Hepatocyte (in vitro differentiated cells): Measurements from ENCODE around the gene LHPP. TPM values are rescaled to one million over a fixed set of nuclear protein-coding genes. Genes with fewer than 3 reads are reported as not detected.

ENCODE experiments used
- DNase-seq: peaks from one replicate; pipeline ENCODE4 v3.0.0-alpha.2; 2016; ENCODE audit warnings: low spot score
- H2AFZ ChIP-seq: fragments of 200-600 bp; sonication (generic); 2 replicates; pipeline ENCODE4 v1.6.0; 2016; ENCODE audit warnings: antibody characterized with exemption, mild to moderate bottlenecking
- H3K27ac ChIP-seq: fragments of 200-600 bp; sonication (generic); 2 replicates; pipeline ENCODE4 v1.5.1; 2016; ENCODE audit warnings: mild to moderate bottlenecking
- H3K27me3 ChIP-seq: fragments of 200-600 bp; sonication (generic); 2 replicates; pipeline ENCODE4 v1.6.1; 2016
- H3K36me3 ChIP-seq: fragments of 200-600 bp; sonication (generic); replicated peaks from 2 replicates; pipeline ENCODE4 v1.5.1; 2016; ENCODE audit warnings: low read depth; ENCODE audit not compliant: insufficient read depth
- H3K4me1 ChIP-seq: fragments of 200-600 bp; sonication (generic); 2 replicates; pipeline ENCODE4 v1.5.1; 2016; ENCODE audit warnings: mild to moderate bottlenecking, moderate library complexity; ENCODE audit not compliant: insufficient read depth
- H3K4me2 ChIP-seq: fragments of 200-600 bp; sonication (generic); 2 replicates; pipeline ENCODE4 v1.6.0; 2016
- H3K4me3 ChIP-seq: fragments of 200-600 bp; sonication (generic); 2 replicates; pipeline ENCODE4 v1.5.1; 2016; ENCODE audit warnings: mild to moderate bottlenecking
- H3K79me2 ChIP-seq: fragments of 200-600 bp; sonication (generic); 2 replicates; pipeline ENCODE4 v1.6.0; 2017; ENCODE audit warnings: mild to moderate bottlenecking
- H3K9me2 ChIP-seq: fragments of 200-600 bp; sonication (generic); replicated peaks from 2 replicates; pipeline ENCODE4 v1.6.0; 2017; ENCODE audit warnings: mild to moderate bottlenecking; ENCODE audit not compliant: insufficient read depth
- H3K9me3 ChIP-seq: fragments of 200-600 bp; sonication (generic); 2 replicates; pipeline ENCODE4 v1.5.1; 2016; ENCODE audit warnings: low read depth, mild to moderate bottlenecking
- H4K20me1 ChIP-seq: fragments of 200-600 bp; sonication (generic); 2 replicates; pipeline ENCODE4 v1.6.0; 2016; ENCODE audit warnings: mild to moderate bottlenecking; ENCODE audit not compliant: insufficient read depth, poor library complexity, severe bottlenecking
- EZH2 ChIP-seq: fragments of 200-600 bp; sonication (generic); IDR thresholded peaks from 2 replicates; pipeline ENCODE4 v1.6.1; 2016; ENCODE audit warnings: antibody characterized with exemption, mild to moderate bottlenecking, borderline replicate concordance
- EZH2phosphoT487 ChIP-seq: fragments of 200-600 bp; sonication (generic); IDR thresholded peaks from one replicate; pipeline ENCODE4 v1.6.1; 2018; ENCODE audit warnings: antibody characterized with exemption, mild to moderate bottlenecking, low read depth, moderate library complexity; ENCODE audit not compliant: unreplicated experiment, severe bottlenecking
- WGBS: methylation state at CpG from one replicate; pipeline ENCODE4 v1.1.6; 2016; ENCODE audit warnings: low lambda C conversion rate; ENCODE audit errors: missing lambda C conversion rate; 5-methylcytosine and 5-hydroxymethylcytosine counted together
- polyA plus RNA-seq: library from polyadenylated mRNA; unstranded; fragments of >200 nt; fragmentation: Nextera tagmentation; extraction: Ambion mirVana; gene quantifications from 2 replicates; pipeline ENCODE4 v1.2.1, GENCODE V29; 2016
- total RNA-seq: library from RNA; depleted of rRNA; stranded (reverse); fragments of >200 nt; gene quantifications from 2 replicates; pipeline ENCODE4 v1.2.3, GENCODE V29; 2014
- TF ChIP-seq, protein P1 (sequence below): fragments of 200-600 bp; sonication (generic); IDR thresholded peaks from 2 replicates; pipeline ENCODE4 v1.5.1; 2016; ENCODE audit warnings: antibody characterized with exemption, mild to moderate bottlenecking; ENCODE audit not compliant: poor library complexity

Gene LHPP
- total and polyA plus RNA-seq, 2 experiments from 2014 or later = 29.4 to 30.3 TPM

DNA sequence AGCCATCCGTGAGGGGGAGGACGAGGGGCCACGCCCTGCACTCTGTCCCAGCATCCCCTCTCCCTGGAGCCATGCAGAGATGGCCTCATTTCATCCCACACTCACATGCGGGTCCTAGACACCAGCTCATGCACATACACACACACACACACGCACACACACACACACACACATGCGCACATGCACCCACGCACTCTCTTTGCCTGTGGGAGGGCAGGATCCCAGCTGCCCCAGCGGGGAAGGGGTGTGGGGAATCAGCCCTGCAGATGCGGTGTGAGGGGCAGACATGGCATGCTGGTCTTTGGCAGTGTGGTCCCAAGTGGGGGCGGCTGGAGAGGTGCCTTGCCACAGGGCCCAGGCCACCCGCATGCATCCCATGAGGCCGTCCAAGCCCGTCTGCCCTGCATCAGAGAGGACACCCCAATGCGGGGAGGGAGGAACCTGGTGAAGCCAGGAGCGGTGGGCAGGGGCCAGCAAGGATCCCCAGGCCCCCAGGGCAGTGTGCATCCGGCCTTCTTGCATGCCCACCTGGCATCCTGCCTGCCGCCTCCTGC is 68.1 kb downstream of the LHPP start:
- DNase-seq = no peak
- Histone ChIP-seq H3K27ac (no peak overlapping the region), H3K27me3 (no peaks in the 10 kb centered on the region), H3K36me3 (no peaks in the 10 kb centered on the region), H3K9me2 (no peaks in the 10 kb centered on the region), H3K79me2 (no peaks in the 10 kb centered on the region), H2AFZ (no peak overlapping the region), H3K4me1 (no peaks in the 10 kb centered on the region), H3K4me2 (no peak overlapping the region), H3K9me3 (no peaks in the 10 kb centered on the region), H3K4me3 (no peak overlapping the region), H4K20me1 (no peaks in the 10 kb centered on the region)
- 68% methylated on average over 12 of the region's 17 CpGs for WGBS
- TF ChIP-seq, protein P1, sequence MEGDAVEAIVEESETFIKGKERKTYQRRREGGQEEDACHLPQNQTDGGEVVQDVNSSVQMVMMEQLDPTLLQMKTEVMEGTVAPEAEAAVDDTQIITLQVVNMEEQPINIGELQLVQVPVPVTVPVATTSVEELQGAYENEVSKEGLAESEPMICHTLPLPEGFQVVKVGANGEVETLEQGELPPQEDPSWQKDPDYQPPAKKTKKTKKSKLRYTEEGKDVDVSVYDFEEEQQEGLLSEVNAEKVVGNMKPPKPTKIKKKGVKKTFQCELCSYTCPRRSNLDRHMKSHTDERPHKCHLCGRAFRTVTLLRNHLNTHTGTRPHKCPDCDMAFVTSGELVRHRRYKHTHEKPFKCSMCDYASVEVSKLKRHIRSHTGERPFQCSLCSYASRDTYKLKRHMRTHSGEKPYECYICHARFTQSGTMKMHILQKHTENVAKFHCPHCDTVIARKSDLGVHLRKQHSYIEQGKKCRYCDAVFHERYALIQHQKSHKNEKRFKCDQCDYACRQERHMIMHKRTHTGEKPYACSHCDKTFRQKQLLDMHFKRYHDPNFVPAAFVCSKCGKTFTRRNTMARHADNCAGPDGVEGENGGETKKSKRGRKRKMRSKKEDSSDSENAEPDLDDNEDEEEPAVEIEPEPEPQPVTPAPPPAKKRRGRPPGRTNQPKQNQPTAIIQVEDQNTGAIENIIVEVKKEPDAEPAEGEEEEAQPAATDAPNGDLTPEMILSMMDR = no peak
- TF ChIP-seq EZH2phosphoT487 (no peak), EZH2 (no peak)

DNA sequence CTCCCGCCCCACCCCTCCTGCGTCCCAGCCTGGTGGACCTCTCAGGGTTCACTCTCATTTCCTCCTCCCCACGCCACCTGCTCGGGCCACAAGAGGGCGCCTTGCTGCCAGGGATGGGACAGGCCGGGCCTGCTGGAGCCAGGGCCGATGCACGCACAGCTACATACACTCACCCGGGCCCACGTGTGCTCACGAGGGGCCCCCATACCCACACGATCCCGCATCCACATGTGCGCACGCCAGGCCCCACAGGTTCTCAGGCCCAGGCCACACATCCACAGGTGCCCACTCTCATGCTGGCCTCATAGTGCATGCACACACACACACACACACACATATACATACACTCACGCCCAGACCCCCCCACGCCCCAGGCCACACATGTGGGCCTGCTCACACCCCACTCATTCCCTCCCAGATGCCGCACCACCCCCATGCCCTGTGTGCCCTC is 68.6 kb downstream of the LHPP start:
- no peak overlapping the region for H3K4me3 ChIP-seq
- no peaks in the 10 kb centered on the region for H3K9me3 ChIP-seq
- H2AFZ ChIP-seq = no peak overlapping the region
- no peaks in the 10 kb centered on the region for H3K27me3 ChIP-seq
- no peaks in the 10 kb centered on the region for H3K4me1 ChIP-seq
- no peaks in the 10 kb centered on the region for H3K79me2 ChIP-seq
- H3K27ac ChIP-seq = no peak overlapping the region
- no peak overlapping the region for H3K4me2 ChIP-seq
- H3K36me3 ChIP-seq = no peaks in the 10 kb centered on the region
- WGBS = 4% methylated on average over 14 of the region's 18 CpGs
- no peaks in the 10 kb centered on the region for H3K9me2 ChIP-seq
- no peak for TF ChIP-seq EZH2phosphoT487
- TF ChIP-seq, protein P1 = peak; percentile 93
- peak; percentile 90 for DNase-seq
- no peaks in the 10 kb centered on the region for H4K20me1 ChIP-seq

DNA sequence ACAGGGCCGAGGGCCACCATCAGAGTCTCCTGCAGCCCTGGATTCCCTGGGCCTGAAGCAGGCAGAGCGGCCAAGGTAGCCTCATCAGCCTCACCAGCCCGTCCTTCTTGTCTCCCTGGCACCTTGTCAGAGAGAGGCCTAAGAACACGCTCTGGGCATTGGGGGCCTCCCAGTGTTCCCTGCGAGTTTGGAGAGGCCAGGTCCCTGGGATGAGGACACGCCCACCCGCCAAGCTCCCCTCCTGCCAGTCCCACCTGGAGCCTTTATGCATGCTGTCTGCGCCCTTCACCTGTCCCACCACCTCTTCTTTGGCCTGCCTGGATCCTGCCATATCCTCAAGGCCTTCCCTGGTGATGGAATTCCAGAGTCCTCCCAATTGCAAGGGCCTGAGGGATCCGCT is 69.2 kb downstream of the LHPP start:
- no peak overlapping the region for H3K27ac ChIP-seq
- no peaks in the 10 kb centered on the region for H3K4me1 ChIP-seq
- WGBS = 85% methylated on average over 9 of the region's 9 CpGs
- no peaks in the 10 kb centered on the region for H4K20me1 ChIP-seq
- no peak for TF ChIP-seq EZH2
- TF ChIP-seq, protein P1 = no peak
- TF ChIP-seq EZH2phosphoT487 = no peak
- no peaks in the 10 kb centered on the region for H3K9me3 ChIP-seq
- H3K79me2 ChIP-seq = no peaks in the 10 kb centered on the region
- no peak overlapping the region for H3K4me2 ChIP-seq
- no peaks in the 10 kb centered on the region for H3K27me3 ChIP-seq
- H3K9me2 ChIP-seq = no peaks in the 10 kb centered on the region
- DNase-seq = no peak
- no peaks in the 10 kb centered on the region for H3K36me3 ChIP-seq
- no peak overlapping the region for H3K4me3 ChIP-seq
- H2AFZ ChIP-seq = no peak overlapping the region
